ENCODE measurements around the gene AK4.

- TF ChIP-seq, protein P1, sequence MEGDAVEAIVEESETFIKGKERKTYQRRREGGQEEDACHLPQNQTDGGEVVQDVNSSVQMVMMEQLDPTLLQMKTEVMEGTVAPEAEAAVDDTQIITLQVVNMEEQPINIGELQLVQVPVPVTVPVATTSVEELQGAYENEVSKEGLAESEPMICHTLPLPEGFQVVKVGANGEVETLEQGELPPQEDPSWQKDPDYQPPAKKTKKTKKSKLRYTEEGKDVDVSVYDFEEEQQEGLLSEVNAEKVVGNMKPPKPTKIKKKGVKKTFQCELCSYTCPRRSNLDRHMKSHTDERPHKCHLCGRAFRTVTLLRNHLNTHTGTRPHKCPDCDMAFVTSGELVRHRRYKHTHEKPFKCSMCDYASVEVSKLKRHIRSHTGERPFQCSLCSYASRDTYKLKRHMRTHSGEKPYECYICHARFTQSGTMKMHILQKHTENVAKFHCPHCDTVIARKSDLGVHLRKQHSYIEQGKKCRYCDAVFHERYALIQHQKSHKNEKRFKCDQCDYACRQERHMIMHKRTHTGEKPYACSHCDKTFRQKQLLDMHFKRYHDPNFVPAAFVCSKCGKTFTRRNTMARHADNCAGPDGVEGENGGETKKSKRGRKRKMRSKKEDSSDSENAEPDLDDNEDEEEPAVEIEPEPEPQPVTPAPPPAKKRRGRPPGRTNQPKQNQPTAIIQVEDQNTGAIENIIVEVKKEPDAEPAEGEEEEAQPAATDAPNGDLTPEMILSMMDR (conservative IDR thresholded peaks at IDR 0.05; ENCODE audit: low read depth, low read length): no peak
- no peak for TF ChIP-seq EZH2 (IDR thresholded peaks at IDR 0.05; ENCODE audit: borderline replicate concordance, low read depth, low read length, poor library complexity, severe bottlenecking)
Measured at GRCh38 chr1:65176056-65176450, 28.1 kb downstream of the AK4 start.
